Measurements from ENCODE around the gene HECW1.
"Not testable (repeated sequence)": the region's sequence is repeated elsewhere in the genome, so short reads cannot be mapped to it uniquely, and the experiment has no call there.

Gene HECW1

DNA sequence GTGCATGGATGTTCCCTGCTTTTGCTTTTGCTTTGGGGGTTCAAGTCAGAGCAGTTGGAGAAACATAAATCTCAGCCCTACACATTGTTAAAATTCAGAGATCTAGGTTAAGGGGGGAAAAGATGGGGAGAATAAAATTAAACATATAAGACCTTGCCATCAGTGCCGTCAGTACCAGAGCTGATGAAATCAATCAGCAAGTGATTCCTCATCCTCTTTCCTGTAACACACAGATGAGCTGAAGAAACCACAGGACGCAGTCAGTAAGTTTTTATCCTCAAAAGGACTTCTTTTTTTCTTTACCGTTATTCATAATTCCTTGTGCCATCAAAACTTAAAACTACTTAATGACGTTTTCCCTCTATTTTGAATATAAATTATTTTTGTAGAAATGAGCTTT is 5.9 kb downstream of the HECW1 start:
- H3K4me3 ChIP-seq, result no peak overlapping the region
- no peaks in the 10 kb centered on the region for H3K4me1 ChIP-seq
- no peak for DNase-seq (ENCODE audit: low spot score in 2 of 2)
- in situ Hi-C loops (cut with MboI; ENCODE audit: low sequenced_read_pairs), result no loop called here
- no peaks in the 10 kb centered on the region for H3K9me3 ChIP-seq
- H3K27me3 ChIP-seq (ENCODE audit: low read depth), result peaks cover 73% of the 10 kb centered on the region
- H3K36me3 ChIP-seq (replicated peaks), result no peaks in the 10 kb centered on the region

DNA sequence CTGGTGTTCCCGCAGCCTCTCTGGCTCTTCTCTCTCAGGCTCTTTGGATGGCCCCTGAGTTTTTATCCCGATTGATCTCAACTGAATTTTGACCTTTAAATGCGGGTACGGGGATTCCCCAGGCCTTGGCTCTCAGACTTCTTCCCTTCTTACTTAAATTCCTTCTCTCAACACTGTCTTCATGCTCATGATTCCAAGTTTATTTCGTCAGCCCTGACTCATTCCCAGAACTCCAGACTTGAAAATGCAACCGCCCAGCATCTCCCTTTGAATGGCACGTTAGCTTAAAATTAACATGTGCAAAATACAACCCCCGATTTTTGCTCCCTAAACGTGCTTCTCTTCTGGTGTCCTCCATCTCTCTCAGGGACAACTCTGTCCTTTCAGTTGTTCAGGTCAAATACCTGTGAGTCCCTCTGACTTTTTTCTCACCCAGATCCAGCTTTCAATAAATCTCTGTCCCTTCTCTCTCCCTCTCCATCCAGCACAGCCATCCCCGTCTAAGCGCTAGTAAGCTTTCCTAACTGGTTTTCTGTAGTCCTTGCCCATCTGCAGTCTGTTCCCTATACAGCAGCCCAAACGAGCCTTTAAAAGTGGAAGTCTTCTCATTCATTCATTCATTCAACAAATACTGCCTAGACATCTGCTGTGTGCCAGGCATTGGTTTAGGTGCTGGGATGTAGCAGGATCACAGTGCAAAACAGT is 7.1 kb downstream of the HECW1 start:
- no peak overlapping the region for H3K4me3 ChIP-seq
- in situ Hi-C loops (cut with MboI; ENCODE audit: low sequenced_read_pairs), result no loop called here

DNA sequence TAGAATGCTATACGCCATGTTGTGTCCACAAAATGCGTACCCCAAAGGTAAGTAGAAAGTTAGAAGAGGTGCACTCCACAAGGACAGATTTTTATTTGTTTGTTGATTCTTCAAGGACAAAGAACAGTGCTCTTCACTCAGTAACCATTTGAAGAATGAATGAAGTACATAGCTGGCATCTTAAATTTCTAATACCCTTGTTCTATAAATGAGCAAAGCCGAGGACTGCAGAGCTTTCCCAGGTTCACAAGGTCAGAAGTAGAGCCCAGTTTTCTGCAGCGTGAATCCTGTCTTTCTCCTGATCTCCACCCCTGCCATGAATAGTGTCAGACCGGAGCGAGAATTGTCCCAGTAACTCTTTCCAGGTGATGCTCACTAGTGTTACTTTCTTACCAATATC is 9.5 kb downstream of the HECW1 start:
- Histone ChIP-seq H3K4me3 (no peak overlapping the region), H3K4me1 (no peaks in the 10 kb centered on the region), H3K9me3 (no peaks in the 10 kb centered on the region), H3K27me3 (ENCODE audit: low read depth) (peaks cover 46% of the 10 kb centered on the region), H3K36me3 (replicated peaks) (no peaks in the 10 kb centered on the region)
- in situ Hi-C loops (cut with MboI; ENCODE audit: low sequenced_read_pairs), result no loop called here
- no peak for DNase-seq (ENCODE audit: low spot score in 2 of 2)

More for the DNA sequence above, 7.1 kb downstream of the HECW1 start:
- H3K9me3 ChIP-seq, result no peaks in the 10 kb centered on the region
- DNase-seq (ENCODE audit: low spot score in 2 of 2), result no peak
- H3K36me3 ChIP-seq (replicated peaks), result no peaks in the 10 kb centered on the region
- peaks cover 65% of the 10 kb centered on the region for H3K27me3 ChIP-seq (ENCODE audit: low read depth)
- H3K4me1 ChIP-seq, result no peaks in the 10 kb centered on the region

DNA sequence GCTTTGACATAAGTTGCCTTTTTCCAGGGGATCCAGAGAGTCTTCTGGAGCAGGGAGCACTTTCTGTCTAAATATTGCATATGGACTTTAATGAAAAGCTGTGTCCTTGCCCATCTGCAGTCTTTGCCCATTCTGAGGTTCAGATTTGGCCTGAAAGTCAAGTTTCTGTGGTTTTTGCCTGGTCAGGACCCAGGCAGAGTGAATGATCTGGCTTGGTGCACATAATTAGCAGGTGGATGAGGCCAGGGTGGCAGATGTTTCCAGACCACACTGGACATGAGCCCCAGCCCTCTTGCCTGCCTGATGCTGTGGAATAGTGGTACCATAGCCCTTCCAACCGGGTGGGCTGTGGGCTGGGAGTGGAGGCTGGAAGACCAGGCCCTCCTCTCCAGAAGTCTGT is 11.0 kb downstream of the HECW1 start:
- peaks cover 33% of the 10 kb centered on the region for H3K27me3 ChIP-seq (ENCODE audit: low read depth)
- DNase-seq (ENCODE audit: low spot score in 2 of 2), result no peak
- in situ Hi-C loops (cut with MboI; ENCODE audit: low sequenced_read_pairs), result no loop called here
- H3K4me3 ChIP-seq, result no peak overlapping the region
- H3K4me1 ChIP-seq, result no peaks in the 10 kb centered on the region
- H3K36me3 ChIP-seq (replicated peaks), result no peaks in the 10 kb centered on the region
- H3K9me3 ChIP-seq, result no peaks in the 10 kb centered on the region

DNA sequence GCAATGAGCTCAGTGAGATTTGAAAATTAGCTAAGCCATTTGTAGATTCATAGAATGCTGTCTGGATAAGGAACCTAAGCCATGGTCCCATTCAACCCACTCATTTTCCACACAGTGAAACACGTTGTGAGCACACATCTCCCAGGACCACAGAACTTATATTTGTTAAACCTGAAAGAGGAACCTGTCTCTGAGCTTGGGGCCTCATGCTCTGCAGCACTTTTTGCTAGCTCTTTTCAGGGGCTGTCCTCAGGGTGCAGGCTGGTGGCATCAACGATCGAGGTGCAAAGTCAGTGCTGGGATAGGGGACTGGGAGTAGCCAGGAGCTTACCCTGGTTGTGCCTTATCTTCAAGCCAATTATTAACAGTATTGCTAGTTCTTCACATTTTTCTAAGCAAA is 11.9 kb downstream of the HECW1 start:
- in situ Hi-C loops (cut with MboI; ENCODE audit: low sequenced_read_pairs), result no loop called here
- Histone ChIP-seq H3K4me1 (no peaks in the 10 kb centered on the region), H3K36me3 (replicated peaks) (no peaks in the 10 kb centered on the region), H3K4me3 (no peak overlapping the region), H3K9me3 (no peaks in the 10 kb centered on the region), H3K27me3 (ENCODE audit: low read depth) (peaks cover 24% of the 10 kb centered on the region)
- no peak for DNase-seq (ENCODE audit: low spot score in 2 of 2)

DNA sequence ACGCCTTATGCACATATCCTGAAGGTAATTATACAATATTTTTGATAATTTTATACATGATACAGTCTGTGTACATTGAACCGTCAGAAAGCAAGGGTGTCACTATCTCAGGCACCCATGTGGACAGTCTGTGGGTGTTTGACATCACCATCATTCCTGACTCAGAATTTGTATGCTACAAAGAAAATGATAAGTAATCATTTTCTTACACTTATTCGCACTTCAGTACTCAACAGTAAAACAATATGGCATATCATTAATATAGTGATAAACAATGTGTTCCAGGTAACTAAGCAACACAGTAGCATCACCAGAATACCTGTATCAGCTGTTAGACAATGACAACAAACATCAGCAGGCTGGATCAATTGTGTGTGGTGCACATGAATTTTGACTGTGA is 17.9 kb downstream of the HECW1 start:
- no peaks in the 10 kb centered on the region for H3K36me3 ChIP-seq (replicated peaks)
- DNase-seq (ENCODE audit: low spot score in 2 of 2), result no peak
- no peak overlapping the region for H3K4me3 ChIP-seq
- H3K4me1 ChIP-seq, result no peaks in the 10 kb centered on the region
- H3K27me3 ChIP-seq (ENCODE audit: low read depth), result 0 out of 2 replicates have a peak, but pooled peaks cover 4% of the 10 kb centered on the region
- in situ Hi-C loops (cut with MboI; ENCODE audit: low sequenced_read_pairs), result no loop called here
- no peaks in the 10 kb centered on the region for H3K9me3 ChIP-seq

DNA sequence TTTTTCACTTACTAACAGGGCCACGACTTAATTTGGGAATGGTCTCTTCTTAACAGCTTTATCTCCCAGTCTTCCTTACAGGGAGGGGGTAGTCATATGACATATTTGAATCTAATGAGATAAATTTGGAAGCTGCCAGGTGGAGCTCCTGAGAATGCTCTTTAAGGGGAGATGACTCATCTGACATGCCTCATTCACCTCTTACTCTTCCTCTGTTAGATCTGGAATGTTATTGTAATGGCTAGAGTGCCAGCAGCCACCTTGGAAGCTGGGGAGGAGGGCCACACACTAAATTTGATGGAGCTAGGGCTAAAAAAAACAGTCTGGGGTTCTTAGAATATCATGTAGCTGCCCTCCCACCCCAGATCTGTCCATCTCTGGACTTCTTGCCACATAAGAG is 22.7 kb downstream of the HECW1 start:
- H3K9me3 ChIP-seq, result no peaks in the 10 kb centered on the region
- in situ Hi-C loops (cut with MboI; ENCODE audit: low sequenced_read_pairs), result no loop called here
- H3K4me1 ChIP-seq, result no peaks in the 10 kb centered on the region
- no peaks in the 10 kb centered on the region for H3K27me3 ChIP-seq (ENCODE audit: low read depth)
- no peak for DNase-seq (ENCODE audit: low spot score in 2 of 2)
- no peaks in the 10 kb centered on the region for H3K36me3 ChIP-seq (replicated peaks)
- H3K4me3 ChIP-seq, result no peak overlapping the region

DNA sequence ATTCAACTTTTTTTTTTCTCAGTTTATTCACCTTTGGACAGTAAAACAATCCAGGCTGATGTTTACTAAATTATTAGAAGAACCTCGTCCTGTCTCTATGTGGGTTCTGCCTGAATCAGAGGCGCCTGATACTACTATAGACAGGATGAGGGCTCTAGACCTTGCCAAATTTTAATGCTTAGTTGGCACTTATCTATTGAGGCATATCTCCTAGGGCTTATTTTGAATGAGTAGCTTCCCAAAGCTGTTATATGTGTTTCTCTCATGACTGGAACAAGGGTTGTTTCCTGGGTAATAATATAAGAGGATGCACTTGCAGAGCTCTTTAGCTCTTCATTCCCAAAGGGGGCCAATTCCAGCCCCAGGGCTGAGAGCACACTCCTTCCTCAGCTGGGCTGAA is 23.6 kb downstream of the HECW1 start:
- DNase-seq (ENCODE audit: low spot score in 2 of 2), result no peak
- H3K36me3 ChIP-seq (replicated peaks), result no peaks in the 10 kb centered on the region
- H3K4me3 ChIP-seq, result no peak overlapping the region
- H3K27me3 ChIP-seq (ENCODE audit: low read depth), result no peaks in the 10 kb centered on the region
- in situ Hi-C loops (cut with MboI; ENCODE audit: low sequenced_read_pairs), result no loop called here
- no peaks in the 10 kb centered on the region for H3K4me1 ChIP-seq
- H3K9me3 ChIP-seq, result no peaks in the 10 kb centered on the region

DNA sequence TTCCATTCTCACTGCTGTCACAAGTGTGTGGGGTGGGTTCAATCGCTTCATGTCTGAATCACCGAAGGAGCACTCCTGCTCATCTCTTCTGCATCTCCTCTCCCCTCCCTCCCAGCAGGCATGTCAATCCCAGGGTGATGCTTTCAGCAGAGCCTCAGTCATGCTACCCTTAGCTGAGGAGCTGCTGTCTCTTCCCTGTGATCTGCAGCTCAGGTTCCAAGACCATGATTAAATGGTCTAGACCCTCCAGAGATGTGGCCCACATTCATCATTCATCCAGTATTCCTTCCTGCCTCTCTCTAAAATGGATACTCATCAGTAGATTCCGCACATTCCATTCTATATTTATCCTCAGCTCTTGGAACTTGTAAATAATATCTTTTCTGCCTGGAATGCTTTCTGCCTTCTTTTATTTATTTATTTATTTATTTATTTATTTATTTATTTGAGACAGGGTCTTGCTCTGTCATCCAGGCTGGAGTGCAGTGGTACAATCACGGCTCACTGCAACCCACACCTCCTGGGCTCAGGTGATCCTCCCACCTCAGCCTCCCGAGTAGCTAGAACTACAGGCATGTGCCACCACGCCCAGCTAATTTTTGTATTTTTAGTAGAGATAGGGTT is 24.8 kb downstream of the HECW1 start:
- H3K4me3 ChIP-seq; H3K27me3 ChIP-seq (ENCODE audit: low read depth); in situ Hi-C loops (cut with MboI; ENCODE audit: low sequenced_read_pairs); H3K36me3 ChIP-seq (replicated peaks); H3K4me1 ChIP-seq; DNase-seq (ENCODE audit: low spot score in 2 of 2); H3K9me3 ChIP-seq: not testable (repeated sequence)

DNA sequence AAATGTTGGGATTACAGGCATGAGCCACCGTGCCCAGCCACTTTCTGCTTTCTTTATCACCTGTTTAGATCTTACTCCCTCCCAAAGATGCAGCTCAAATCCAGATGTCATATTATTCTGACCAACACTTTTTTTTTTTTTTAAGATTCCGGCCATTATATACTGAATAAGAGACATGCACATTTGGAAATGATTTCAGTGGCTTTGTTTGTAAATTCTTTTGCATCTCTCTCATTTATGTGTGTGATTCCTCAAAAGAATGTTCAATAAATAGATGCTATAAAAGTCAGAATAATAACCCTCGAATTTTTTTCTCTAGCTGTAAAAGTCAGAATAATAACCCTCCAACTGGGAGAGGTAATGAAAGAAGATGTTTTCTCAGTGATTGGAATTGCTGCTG is 25.4 kb downstream of the HECW1 start:
- DNase-seq (ENCODE audit: low spot score in 2 of 2), result no peak

DNA sequence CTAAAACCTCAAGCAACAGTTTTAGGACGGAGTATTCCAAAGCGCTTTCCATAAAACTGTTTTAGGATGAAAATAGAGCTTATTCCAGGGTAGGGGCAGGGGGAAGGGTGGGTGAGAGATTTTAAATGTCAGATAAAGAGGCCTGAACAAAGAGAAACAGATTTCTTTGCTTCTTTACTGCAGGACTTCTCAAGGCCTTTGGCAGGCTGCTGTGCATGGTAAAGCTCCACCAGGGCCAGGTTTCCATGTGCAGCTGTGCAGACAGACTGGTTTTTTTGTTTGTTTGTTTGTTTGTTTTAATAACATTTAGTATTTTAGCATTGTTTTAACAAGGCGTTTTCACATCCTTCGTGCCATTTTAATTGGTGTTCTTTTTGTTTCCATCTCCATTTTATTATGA is 26.3 kb downstream of the HECW1 start:
- Histone ChIP-seq H3K36me3 (replicated peaks) (no peaks in the 10 kb centered on the region), H3K9me3 (no peaks in the 10 kb centered on the region), H3K4me1 (no peaks in the 10 kb centered on the region), H3K4me3 (no peak overlapping the region), H3K27me3 (ENCODE audit: low read depth) (no peaks in the 10 kb centered on the region)
- in situ Hi-C loops (cut with MboI; ENCODE audit: low sequenced_read_pairs), result no loop called here
- no peak for DNase-seq (ENCODE audit: low spot score in 2 of 2)

More for the DNA sequence above, 25.4 kb downstream of the HECW1 start:
- H3K9me3 ChIP-seq, result no peaks in the 10 kb centered on the region
- H3K4me3 ChIP-seq, result no peak overlapping the region
- H3K36me3 ChIP-seq (replicated peaks), result no peaks in the 10 kb centered on the region
- H3K4me1 ChIP-seq, result no peaks in the 10 kb centered on the region
- no peaks in the 10 kb centered on the region for H3K27me3 ChIP-seq (ENCODE audit: low read depth)
- in situ Hi-C loops (cut with MboI; ENCODE audit: low sequenced_read_pairs), result no loop called here

DNA sequence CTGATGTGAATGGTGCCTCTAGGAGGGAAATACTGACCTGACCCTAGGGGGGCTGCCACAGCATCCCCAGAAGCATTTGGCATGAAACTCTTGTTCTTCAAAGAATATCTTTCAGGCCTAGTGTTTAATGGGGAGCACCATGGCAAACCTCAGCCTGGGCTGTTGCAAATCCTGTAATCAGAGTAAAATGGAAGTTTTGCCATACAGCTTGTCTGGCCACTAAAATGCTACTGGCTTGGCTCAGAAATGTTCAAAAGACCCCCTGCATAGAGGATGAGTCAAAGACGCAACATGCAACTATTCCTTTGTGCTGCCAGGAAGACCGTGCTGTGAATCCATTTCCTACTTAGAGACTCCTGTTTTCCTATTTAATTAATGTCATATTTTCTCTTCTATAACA is 26.7 kb downstream of the HECW1 start:
- in situ Hi-C loops (cut with MboI; ENCODE audit: low sequenced_read_pairs), result no loop called here
- Histone ChIP-seq H3K36me3 (replicated peaks) (no peaks in the 10 kb centered on the region), H3K27me3 (ENCODE audit: low read depth) (no peaks in the 10 kb centered on the region), H3K4me1 (no peaks in the 10 kb centered on the region), H3K9me3 (no peaks in the 10 kb centered on the region), H3K4me3 (no peak overlapping the region)
- no peak for DNase-seq (ENCODE audit: low spot score in 2 of 2)

DNA sequence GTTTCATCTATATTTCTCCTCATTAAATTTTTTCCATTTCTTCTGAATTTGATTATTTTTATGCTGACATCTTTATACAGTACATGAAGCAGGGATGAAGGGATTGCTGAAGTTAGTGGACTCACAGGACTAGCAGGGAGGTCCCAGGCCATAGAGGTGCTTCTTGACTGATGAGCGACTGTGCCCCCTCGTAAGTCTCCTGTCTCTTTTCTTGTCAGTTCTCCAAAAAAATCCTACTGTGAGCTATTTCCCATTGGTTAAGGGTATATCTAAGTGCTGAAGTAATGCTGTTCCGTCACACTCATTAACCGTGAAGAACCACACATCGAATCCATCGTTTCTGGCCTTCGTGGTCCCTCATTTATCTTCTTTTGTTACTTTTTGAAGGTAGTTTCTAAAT is 27.7 kb downstream of the HECW1 start:
- in situ Hi-C loops (cut with MboI; ENCODE audit: low sequenced_read_pairs), result no loop called here

DNA sequence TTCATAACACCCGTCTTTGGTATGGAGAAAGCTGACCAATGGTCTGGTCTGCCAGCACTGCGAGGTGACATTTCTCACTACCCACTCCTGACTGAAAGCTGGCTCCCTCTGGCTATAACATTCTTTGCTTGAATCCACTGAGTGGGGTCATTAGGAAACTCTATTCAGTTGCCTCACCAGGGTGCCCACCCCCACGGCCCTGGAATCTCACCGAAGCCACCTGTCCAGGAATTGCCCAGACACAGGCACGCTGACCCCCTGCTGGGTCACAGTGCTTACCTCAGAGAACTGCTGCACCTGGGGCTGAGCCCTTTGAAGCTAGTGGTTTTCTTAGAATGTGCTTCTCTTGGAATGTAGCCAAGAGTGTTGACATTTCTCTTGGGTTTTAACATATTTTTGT is 28.6 kb downstream of the HECW1 start:
- no peak for DNase-seq (ENCODE audit: low spot score in 2 of 2)
- no peaks in the 10 kb centered on the region for H3K4me1 ChIP-seq
- H3K9me3 ChIP-seq, result no peaks in the 10 kb centered on the region
- in situ Hi-C loops (cut with MboI; ENCODE audit: low sequenced_read_pairs), result no loop called here
- H3K36me3 ChIP-seq (replicated peaks), result no peaks in the 10 kb centered on the region
- no peaks in the 10 kb centered on the region for H3K27me3 ChIP-seq (ENCODE audit: low read depth)
- no peak overlapping the region for H3K4me3 ChIP-seq

More for the DNA sequence above, 27.7 kb downstream of the HECW1 start:
- Histone ChIP-seq H3K9me3 (no peaks in the 10 kb centered on the region), H3K4me3 (no peak overlapping the region), H3K27me3 (ENCODE audit: low read depth) (no peaks in the 10 kb centered on the region), H3K36me3 (replicated peaks) (no peaks in the 10 kb centered on the region), H3K4me1 (no peaks in the 10 kb centered on the region)
- no peak for DNase-seq (ENCODE audit: low spot score in 2 of 2)

DNA sequence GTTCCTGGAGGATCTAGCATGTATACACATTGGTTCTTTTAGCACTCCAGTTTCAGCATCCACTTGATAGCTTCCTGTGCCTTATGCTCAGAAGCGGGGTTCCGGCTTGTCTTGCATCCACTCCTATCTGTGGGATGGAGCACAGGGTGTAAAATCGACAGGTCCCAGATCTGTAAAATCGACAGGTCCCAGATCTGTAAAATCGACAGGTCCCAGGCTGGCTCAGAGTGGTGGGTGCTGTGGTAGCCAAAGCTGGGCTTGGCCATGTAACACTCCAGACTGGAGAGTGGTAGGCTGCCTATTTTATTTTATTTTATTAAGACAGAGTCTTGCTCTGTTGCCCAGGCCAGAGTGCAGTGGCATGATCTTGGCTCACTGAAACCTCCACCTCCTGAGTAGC is 30.3 kb downstream of the HECW1 start:
- no peak for DNase-seq (ENCODE audit: low spot score in 2 of 2)
- no peaks in the 10 kb centered on the region for H3K27me3 ChIP-seq (ENCODE audit: low read depth)
- no peaks in the 10 kb centered on the region for H3K9me3 ChIP-seq
- no peaks in the 10 kb centered on the region for H3K36me3 ChIP-seq (replicated peaks)
- in situ Hi-C loops (cut with MboI; ENCODE audit: low sequenced_read_pairs), result no loop called here
- H3K4me3 ChIP-seq, result no peak overlapping the region
- no peaks in the 10 kb centered on the region for H3K4me1 ChIP-seq

Data from HAP-1 (cell line).